ENCODE data around the gene KIF13A. TPM values are rescaled to one million over a fixed set of nuclear protein-coding genes. Genes with fewer than 3 reads are reported as not detected.
"Not testable (repeated sequence)": the region's sequence is repeated elsewhere in the genome, so short reads cannot be mapped to it uniquely, and the experiment has no call there.

The KIF13A gene
- total and polyA plus RNA-seq, 2 experiments from 2014 or later = 8.4 to 28.2 TPM

DNA sequence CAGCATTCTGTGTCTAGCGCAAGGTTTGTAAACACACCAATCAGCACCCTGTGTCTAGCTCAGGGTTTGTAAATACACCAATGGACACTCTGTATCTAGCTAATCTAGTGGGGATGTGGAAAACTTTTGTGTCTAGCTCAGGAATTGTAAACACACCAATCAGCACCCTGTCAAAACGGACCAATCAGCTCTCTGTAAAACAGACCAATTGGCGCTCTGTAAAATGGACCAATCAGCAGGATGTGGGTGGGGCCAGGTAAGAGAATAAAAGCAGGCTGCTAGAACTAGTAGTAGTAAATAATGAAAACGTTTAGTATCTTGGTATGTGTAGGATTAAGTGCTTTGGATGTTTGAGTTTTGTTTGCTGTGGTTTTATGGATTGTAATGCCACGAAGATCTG is 33.1 kb upstream of the KIF13A start:
- not testable (repeated sequence) for H3K9me3 Mint-ChIP-seq; DNase-seq (ENCODE audit: low spot score); H3K36me3 ChIP-seq (ENCODE audit: insufficient read depth); H3K9me2 ChIP-seq (ENCODE audit: insufficient read depth); H3K36me3 Mint-ChIP-seq (ENCODE audit: low read depth); H3K27me3 Mint-ChIP-seq (ENCODE audit: insufficient read depth, low read depth, poor library complexity); H3K79me2 ChIP-seq (replicated peaks; ENCODE audit: insufficient read depth); H3K27me3 ChIP-seq (ENCODE audit: insufficient read depth); H3K4me3 Mint-ChIP-seq; H3F3A ChIP-seq (replicated peaks; ENCODE audit: low read depth); ATAC-seq; H4K20me1 ChIP-seq (replicated peaks; ENCODE audit: insufficient read depth); H3K4me2 ChIP-seq; H3K27ac ChIP-seq (ENCODE audit: low read depth); H3K4me3 ChIP-seq; H2AFZ ChIP-seq
- H3K4me1 ChIP-seq (ENCODE audit: insufficient read depth) = peaks cover 37% of the 10 kb centered on the region
- 0 out of 2 replicates have a peak overlapping the region, but pooled peaks have one; percentile 28 for H3K27ac Mint-ChIP-seq
- H3K4me1 Mint-ChIP-seq = peaks cover 49% of the 10 kb centered on the region

DNA sequence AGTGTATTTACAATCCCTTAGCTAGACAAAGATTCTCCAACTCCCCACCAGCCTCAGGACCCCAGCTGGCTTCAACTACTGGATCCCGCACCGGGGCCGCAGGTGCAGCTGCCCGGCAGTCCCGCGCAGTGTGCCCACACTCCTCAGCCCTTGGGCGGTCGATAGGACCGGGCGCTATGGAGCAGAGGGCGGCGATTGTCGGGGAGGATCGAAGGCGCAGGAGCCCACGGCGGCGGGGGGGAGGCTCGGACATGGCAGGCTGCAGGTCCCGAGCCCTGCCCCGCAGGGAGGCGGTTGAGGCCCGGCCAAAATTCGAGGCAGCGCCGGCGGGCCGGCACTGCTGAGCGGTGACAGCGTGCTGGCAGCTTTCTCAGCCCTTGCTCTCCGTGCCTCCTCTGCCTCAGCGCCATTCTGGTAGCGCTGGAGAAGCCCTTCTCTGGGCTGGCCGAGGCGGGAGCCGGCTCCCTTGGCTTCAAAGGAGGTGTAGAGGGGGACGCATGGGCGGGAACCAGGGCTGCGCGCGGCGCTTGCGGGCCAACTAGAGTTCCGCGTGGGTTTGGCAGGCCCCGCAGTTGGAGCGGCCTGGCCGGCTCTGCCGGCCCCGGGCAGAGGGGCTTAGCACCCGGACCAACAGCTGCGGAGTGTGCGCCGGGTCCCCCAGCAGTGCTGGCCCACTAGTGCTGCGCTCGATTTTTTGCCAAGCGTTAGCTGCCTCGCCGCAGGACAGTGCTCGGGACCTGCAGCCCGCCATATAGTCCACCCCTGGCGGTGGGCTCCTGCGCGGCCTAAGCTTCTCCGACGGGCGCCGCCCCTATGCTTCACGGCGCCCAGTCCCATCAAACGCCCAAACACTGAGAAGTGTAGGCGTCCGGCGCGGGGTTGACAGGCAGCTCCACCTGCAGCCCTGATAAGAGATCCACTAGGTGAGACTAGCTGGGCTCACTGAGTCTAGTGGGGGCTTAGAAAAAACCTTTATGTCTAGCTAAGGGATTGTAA is 32.4 kb upstream of the KIF13A start:
- peak; percentile 5 for ATAC-seq
- H3K27me3 Mint-ChIP-seq (ENCODE audit: insufficient read depth, low read depth, poor library complexity) = peaks cover 2% of the 10 kb centered on the region
- H3K27me3 ChIP-seq (ENCODE audit: insufficient read depth) = no peaks in the 10 kb centered on the region
- TF ChIP-seq EZH2phosphoT487 (IDR thresholded peaks at IDR 0.05; ENCODE audit: unreplicated experiment) (no peak), NANOG (IDR thresholded peaks at IDR 0.05; ENCODE audit: borderline replicate concordance) (no peak), POLR2AphosphoS5 (IDR thresholded peaks at IDR 0.05; ENCODE audit: low read depth) (no peak), ZNF114 (CRISPR knock-in tag; IDR thresholded peaks at IDR 0.05) (no peak), JUNB (IDR thresholded peaks at IDR 0.05; ENCODE audit: unreplicated experiment) (no peak), ETS1 (IDR thresholded peaks at IDR 0.05) (no peak), EZH2 (IDR thresholded peaks at IDR 0.05; ENCODE audit: low read depth, unreplicated experiment) (no peak), ZNF462 (CRISPR knock-in tag; IDR thresholded peaks at IDR 0.05) (no peak), CREB1 (CRISPR knock-in tag; IDR thresholded peaks at IDR 0.05; ENCODE audit: low read depth) (no peak)
- TF ChIP-seq, protein P1, sequence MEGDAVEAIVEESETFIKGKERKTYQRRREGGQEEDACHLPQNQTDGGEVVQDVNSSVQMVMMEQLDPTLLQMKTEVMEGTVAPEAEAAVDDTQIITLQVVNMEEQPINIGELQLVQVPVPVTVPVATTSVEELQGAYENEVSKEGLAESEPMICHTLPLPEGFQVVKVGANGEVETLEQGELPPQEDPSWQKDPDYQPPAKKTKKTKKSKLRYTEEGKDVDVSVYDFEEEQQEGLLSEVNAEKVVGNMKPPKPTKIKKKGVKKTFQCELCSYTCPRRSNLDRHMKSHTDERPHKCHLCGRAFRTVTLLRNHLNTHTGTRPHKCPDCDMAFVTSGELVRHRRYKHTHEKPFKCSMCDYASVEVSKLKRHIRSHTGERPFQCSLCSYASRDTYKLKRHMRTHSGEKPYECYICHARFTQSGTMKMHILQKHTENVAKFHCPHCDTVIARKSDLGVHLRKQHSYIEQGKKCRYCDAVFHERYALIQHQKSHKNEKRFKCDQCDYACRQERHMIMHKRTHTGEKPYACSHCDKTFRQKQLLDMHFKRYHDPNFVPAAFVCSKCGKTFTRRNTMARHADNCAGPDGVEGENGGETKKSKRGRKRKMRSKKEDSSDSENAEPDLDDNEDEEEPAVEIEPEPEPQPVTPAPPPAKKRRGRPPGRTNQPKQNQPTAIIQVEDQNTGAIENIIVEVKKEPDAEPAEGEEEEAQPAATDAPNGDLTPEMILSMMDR (conservative IDR thresholded peaks at IDR 0.05; ENCODE audit: low read depth in 2 of 2) = no peak

More for the DNA sequence above, 32.4 kb upstream of the KIF13A start:
- no peak overlapping the region for H3K4me2 ChIP-seq
- Mint-ChIP-seq H3K4me1 (peaks cover 49% of the 10 kb centered on the region), H3K4me3 (no peak overlapping the region), H3K9me3 (peaks cover 6% of the 10 kb centered on the region; the same call in 1 of the 3 replicates), H3K36me3 (ENCODE audit: low read depth) (peaks cover 8% of the 10 kb centered on the region), H3K27ac (no peak overlapping the region)
- H3K4me1 ChIP-seq (ENCODE audit: insufficient read depth) = peaks cover 38% of the 10 kb centered on the region
- DNase-seq (ENCODE audit: low spot score) = peak; percentile 39
- no peak overlapping the region for H3K4me3 ChIP-seq
- no peaks in the 10 kb centered on the region for H3K9me2 ChIP-seq (ENCODE audit: insufficient read depth)
- H3K27ac ChIP-seq (ENCODE audit: low read depth) = no peak overlapping the region
- no peaks in the 10 kb centered on the region for H4K20me1 ChIP-seq (replicated peaks; ENCODE audit: insufficient read depth)
- peak overlapping the region; percentile 65; the same call in 1 of the 2 replicates for H2AFZ ChIP-seq
- H3K79me2 ChIP-seq (replicated peaks; ENCODE audit: insufficient read depth) = no peaks in the 10 kb centered on the region
- H3F3A ChIP-seq (replicated peaks; ENCODE audit: low read depth) = 0 out of 2 replicates have a peak, but pooled peaks cover 5% of the 10 kb centered on the region
- no peaks in the 10 kb centered on the region for H3K36me3 ChIP-seq (ENCODE audit: insufficient read depth)

Data from GM23338 (cell line).